Fibroblast of the aortic adventitia (primary cell): Measurements from ENCODE around the gene DVL1. TPM values are rescaled to one million over a fixed set of nuclear protein-coding genes. Genes with fewer than 3 reads are reported as not detected.

Source experiments
- DNase-seq: peaks from one replicate; pipeline ENCODE4 v3.0.0-alpha.2; 2010; ENCODE audit warnings: low read depth
- H3K4me3 ChIP-seq: 2 replicates; pipeline ENCODE4 v1.5.1; 2011; ENCODE audit warnings: low read depth, mild to moderate bottlenecking, control low read depth, low read length, moderate library complexity
- total RNA-seq: library from RNA; depleted of rRNA; stranded (reverse); fragments of >200 nt; gene quantifications from 2 replicates; pipeline ENCODE4 v1.2.3, GENCODE V29; 2012; ENCODE audit warnings: low replicate concordance
- TF ChIP-seq, protein P1 (sequence below): IDR thresholded peaks from 2 replicates; pipeline ENCODE4 v1.5.1; 2011; ENCODE audit warnings: mild to moderate bottlenecking, low read length, control low read depth, inconsistent platforms; ENCODE audit not compliant: insufficient read depth

DVL1 gene
- total RNA-seq, 1 donor, result 89.0 TPM

DNA sequence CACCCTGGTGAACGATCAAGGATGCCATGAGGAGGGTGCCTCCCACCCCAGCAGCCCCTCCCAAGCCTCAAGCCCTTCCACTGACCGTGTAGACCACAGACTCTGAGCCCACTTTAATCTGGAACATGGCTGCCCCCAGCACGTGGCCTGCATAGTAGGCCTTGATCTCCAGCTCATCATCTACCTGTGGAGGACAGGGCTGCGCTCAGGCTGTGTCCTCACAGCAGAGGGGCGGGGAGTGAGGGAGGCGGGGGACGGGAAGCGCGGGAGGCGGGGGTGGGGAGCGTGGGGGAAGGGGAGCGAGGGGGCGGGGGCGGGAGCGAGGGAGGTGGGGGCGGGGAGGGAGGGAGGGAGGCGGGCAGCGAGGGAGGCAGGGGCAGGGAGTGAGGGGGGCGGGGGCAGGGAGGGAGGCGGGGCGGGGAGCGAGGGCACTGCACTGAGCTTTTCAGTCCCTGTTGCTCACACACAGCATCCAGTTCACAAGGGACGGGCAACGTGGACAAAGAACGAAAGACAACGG lies 33.7 kb downstream of the DVL1 start:
- TF ChIP-seq, protein P1, sequence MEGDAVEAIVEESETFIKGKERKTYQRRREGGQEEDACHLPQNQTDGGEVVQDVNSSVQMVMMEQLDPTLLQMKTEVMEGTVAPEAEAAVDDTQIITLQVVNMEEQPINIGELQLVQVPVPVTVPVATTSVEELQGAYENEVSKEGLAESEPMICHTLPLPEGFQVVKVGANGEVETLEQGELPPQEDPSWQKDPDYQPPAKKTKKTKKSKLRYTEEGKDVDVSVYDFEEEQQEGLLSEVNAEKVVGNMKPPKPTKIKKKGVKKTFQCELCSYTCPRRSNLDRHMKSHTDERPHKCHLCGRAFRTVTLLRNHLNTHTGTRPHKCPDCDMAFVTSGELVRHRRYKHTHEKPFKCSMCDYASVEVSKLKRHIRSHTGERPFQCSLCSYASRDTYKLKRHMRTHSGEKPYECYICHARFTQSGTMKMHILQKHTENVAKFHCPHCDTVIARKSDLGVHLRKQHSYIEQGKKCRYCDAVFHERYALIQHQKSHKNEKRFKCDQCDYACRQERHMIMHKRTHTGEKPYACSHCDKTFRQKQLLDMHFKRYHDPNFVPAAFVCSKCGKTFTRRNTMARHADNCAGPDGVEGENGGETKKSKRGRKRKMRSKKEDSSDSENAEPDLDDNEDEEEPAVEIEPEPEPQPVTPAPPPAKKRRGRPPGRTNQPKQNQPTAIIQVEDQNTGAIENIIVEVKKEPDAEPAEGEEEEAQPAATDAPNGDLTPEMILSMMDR, result no peak
- DNase-seq, result no peak
- no peak overlapping the region for H3K4me3 ChIP-seq

DNA sequence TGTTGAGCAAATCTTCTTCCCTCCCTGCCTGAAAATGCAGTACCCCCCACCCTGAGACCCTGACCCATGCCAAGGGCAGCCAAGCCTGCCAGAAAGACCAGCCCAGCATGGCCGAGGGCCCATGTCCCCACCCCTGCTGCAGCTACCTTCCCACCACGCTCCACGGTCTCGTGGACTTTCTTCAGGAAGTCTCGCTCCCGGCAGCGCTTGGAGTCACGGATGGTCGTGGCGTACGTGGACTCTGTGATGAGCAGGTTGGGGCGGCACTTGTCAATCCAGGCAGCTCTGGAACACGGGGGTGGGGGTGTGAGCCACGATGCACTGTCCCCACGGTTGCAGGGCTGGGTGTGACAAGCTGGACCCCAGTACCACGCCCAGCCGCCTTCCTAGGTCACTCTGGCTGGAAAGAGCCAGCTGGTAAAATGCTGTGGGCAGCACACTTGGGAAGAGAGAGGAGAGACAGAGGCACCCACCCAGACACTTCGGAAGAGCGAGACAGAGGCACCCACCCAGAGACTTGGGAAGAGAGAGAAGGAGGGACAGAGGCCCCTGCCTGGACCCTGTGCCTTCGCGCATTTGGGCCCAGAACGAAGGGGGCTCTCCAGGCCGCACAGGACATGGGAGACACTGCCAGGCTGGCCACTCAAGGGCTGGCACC lies 34.4 kb downstream of the DVL1 start:
- TF ChIP-seq, protein P1, result no peak
- DNase-seq, result no peak
- H3K4me3 ChIP-seq, result no peak overlapping the region

DNA sequence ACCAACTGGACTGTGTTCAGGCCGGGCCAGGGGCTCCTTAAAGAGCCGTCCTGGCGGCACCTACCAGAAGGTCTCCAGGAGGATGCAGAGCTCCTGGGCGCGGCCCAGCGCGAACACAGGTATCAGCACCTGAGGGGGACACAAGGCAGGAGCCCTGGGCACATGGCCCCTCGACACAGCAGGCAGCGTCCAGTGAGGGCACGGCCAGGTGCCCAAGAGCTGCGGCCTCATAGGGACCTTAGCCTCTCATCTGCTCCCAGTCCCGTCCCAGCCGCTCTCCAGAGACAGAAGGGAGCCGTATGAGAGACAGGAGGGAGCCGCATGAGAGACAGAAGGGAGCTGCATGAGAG lies 35.0 kb downstream of the DVL1 start:
- DNase-seq, result no peak
- H3K4me3 ChIP-seq, result no peak overlapping the region
- TF ChIP-seq, protein P1, result no peak

DNA sequence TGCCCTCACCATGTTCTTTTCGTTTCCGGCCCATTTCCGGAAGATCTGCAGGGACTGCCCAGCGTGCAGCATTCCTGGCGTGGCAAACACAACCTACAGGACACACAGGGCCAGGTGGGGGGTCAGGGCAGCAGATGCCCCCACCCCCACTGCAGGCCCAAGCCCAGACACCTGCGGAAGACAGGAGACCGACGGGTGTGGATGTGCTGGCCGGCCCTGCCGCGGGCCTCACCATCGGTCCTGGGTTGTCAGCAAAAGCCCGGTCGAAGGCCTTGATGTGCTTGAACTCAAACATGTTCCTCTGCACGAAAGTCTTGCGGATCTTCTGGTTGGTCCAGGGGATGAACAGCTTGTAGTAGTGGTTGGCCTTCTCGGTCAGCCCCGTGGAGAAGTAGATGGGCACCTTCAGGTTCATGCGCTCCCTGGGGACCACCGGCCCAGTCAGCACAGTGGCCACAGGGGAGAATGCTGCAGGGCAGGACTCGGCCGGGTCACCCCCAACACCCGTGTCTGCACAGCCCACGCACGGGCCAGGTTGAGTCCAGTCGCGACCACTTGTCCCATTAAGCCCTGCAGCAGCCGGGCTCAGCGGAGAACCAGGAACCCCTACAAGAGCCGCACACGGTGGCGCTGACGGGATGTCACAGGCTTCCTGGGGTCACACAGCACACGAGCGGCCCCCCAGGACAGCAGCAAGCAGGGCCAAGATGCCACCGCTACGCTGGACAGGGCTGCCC lies 35.5 kb downstream of the DVL1 start:
- DNase-seq, result no peak
- no peak overlapping the region for H3K4me3 ChIP-seq
- TF ChIP-seq, protein P1, result no peak

DNA sequence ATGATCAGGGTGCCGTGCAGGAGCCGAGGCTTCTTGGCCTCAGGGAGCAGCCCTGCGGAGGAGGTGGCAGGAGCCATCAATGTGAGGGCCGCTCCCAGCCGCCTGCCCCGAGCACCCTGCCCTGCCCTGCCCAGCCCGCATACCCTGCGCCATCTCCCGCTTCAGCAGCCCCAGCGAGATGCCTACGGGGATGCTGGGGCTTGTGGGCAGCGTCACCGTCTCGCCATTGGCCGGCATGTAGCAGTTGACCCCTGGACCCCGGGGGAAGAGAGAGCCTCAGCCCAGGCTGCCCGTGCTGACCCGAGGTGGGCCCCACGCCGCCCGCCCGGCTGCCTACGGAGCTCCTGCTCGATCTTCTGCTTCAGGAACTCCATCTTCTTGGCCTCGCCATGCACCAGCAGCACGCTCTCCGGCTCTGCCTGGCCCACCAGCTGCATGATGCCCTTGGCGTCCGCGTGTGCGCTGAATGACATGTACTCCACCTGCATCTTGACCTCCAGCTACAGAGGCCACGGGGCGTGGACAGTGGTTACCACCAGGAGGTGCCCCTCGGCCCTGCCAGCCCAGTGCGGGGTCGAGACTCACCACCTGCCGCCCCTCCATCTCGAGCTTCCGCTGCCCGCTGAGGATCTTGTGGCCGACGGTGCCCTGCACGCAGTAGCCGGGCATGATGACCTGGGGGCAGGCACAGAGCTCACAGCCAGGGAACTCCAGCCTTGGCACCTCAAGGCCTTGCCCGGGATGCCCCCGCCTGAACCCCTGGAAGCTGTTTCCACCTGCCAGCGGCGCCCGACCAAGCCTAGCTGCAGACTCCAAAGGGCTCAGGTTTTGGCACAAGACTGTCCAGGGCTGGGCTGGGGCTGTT lies 36.5 kb downstream of the DVL1 start:
- no peak for DNase-seq
- TF ChIP-seq, protein P1, result no peak
- no peak overlapping the region for H3K4me3 ChIP-seq
